GM21825 (cell line): ENCODE data around the gene PFN4.
"Not testable (repeated sequence)": the region's sequence is repeated elsewhere in the genome, so short reads cannot be mapped to it uniquely, and the experiment has no call there.

Source experiments
- ATAC-seq: cut with Tn5 transposase; IDR thresholded peaks from one replicate; pipeline ENCODE4 v1.9.1; 2021; ENCODE audit warnings: mild to moderate bottlenecking, moderate library complexity; ENCODE audit not compliant: unreplicated experiment

PFN4 gene

GRCh38 chr2:24123195-24123921, at the start of gene PFN4, which contains the start of gene FAM228B:
TSS of gene PFN4 (minus strand) at chr2:24123334. CDS start at chr2:24122535, 799 bp downstream.
TSS of gene FAM228B (plus strand) at chr2:24123469. CDS start at chr2:24124362, 893 bp downstream.
- ATAC-seq, result peak; percentile 91

DNA sequence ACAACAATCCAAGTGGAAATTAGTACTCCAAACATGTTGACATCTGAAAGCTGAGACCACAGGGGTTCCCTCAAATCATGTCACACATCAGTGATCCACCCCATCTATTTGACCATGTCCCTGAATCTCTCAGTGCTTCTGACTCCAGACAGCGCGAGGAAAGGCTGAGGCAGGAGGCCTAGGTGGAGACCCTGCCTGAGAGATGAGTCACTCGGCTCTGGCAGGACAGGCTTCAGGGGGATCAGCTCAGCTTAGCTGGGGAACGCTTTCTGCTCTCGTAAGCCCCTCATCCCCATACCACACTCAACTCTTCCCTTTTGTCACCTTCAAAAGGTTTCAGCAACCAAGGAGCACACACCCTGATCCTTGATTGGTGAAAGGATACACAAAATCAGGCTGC, 45.9 kb upstream of the PFN4 start:
- ATAC-seq, result no peak

DNA sequence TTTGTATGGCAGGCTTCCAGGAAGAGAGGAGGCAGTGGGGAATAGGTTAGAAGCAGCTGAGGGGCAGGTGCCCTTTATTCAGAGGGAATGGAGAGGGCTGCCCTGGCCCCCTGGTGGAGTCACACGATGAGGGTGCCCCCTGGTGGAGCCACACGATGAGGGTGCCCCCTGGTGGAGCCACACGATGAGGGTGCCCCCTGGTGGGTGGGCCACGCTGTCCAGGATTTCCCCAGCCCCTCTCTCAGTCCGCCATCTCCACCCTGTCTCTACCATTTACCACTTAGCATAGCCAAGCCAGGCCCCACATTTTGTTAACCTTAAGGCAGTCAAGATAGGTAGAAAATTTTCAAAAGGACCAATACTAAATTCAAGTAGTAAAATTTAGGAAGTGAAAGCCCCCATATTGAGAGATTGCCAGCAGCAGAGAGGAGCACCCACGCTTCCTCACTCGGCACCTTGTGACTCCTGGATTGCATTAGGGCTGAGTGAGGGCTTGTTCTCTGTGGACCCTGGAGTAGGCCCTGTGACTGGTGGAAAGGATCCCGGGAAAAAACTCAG, 41.4 kb upstream of the PFN4 start:
- peak; percentile 68 for ATAC-seq

GRCh38 chr2:24163601-24164000, 40.5 kb upstream of the PFN4 start:
- no peak for ATAC-seq

DNA sequence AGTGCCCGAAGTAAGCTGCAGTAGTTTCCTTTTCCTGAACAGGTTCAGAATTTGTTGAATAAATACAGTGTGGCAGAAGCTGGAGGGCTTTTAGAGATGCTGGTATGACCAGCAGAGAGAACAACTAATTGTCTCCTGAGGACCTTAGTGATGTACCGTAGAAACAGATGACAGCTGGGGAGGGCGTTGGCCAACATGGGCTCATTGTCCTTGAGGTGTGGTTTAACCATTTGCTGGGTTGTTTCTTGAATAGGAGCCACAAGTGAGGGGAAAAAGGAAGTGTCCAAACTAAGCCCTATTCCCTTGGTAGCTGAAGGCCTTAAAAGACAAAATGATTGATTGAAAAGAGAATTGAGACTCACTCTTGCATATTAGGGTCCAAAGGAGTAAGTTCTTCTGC, 40.1 kb upstream of the PFN4 start:
- ATAC-seq, result no peak

- ATAC-seq, result no peak
Measured at GRCh38 chr2:24162494-24162893, 39.4 kb upstream of the PFN4 start.

DNA sequence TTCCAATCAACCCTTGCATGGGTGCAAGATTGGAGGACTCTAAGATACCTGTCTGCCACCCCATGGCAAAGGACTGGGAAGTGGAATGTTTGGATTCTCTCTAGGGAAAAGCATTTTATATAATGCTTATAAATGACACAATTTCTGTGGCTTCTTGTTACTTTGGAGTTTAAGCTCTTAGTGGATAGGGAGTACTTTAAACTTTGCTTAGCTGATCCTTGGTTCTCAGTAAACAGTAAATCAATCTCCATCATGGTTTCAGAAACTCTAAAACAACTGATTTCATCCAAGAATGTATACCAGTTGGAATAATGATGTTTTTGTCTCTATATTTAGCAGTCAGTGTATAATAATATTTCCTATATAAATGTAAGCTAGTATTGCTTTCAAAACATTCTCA, 37.6 kb upstream of the PFN4 start:
- no peak for ATAC-seq

- ATAC-seq, result no peak
Measured at GRCh38 chr2:24159708-24160107, 36.6 kb upstream of the PFN4 start.

DNA sequence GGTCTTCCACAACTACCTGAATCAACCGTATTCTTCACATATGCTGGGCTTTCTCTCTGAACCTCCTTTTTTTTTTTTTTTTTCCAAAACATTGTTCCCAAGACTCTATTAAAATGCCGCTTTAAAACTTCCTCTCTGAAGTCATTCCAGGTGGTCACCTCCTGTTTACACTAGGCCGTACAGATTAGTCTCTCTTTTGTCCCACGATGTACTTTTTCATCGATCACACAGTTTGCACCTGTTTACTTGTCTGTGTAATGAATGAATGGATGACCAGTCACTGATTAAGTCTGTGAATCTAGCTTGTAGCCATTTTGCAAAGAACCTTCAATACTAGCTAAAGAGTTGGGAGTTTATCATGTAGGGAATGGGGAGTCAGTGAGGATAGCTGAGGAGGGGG, 35.0 kb upstream of the PFN4 start:
- ATAC-seq, result no peak

DNA sequence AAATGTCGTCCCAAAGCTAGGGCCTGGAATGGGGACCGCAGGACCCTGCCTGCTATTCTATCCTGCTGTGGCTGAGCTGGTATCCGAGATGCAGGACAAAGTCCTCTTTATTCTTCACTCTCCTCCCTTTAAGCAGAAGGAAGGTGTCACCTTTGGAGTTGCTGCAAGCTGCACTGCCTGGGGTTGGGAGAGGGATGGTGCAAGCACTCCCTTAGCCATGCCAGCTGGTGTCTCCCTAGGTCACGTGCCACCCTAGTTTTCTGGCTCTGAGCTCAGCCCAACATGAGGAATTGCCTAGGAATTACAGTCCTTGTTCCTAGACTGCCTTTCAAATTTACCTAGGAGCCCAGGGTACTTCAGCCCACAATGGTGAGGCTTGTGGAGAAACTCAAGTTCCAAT, 30.3 kb upstream of the PFN4 start:
- no peak for ATAC-seq

DNA sequence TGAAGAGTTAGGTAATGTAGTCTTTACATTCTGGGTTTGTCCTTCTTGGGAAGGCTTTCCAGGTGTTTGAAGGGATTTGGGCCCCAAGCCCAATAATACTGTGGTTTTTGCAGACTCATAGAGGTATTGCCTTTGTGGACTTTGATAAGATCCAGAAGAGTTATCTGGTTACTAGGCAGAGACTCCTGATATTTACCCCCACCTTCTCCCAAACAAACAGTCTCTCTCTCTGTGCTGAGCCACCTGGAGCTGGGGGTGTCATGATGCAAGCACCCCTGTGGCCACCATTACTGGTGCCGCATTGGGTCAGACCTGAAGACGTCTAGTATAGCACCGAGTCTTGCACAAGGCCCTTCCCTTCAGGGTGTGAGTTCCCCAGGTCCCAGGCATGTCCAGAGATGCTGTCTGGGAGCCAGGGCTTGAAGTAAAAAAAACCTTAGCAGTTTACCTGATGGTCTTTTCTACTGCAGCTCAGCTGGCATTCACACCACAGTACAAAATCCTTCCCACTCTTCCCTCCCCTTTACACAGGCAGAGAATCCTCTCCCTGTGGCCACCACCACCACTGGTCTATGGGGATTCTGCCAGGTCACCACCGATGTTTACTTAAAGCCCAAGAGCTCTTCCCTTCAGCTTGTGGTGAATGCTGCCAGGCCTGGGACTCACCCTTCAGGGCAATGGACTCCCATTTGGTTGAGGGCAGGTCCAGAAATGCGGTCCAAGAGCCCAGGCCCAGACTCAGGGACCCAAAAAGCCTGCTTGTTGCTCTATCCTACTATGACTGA, 29.5 kb upstream of the PFN4 start:
- ATAC-seq, result no peak

- ATAC-seq, result no peak
Measured at GRCh38 chr2:24147364-24147763, 24.2 kb upstream of the PFN4 start.

DNA sequence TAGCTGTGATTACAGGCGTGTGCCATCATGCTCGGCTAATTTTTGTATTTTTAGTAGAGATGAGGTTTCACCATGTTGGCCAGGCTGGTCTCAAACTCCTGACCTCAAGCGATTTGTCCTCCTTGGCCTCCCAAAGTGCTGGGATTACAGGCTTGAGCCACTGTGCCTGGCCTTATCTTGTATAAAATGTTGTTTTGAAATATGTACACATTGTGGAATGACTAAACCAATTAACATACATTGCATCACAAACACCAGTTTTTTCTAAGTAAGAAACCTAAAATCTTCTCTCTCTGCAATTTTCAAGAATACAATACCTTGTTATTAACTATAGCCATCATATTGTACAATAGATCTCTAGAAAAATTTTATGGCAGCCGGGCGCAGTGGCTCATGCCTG, 17.2 kb upstream of the PFN4 start:
- not testable (repeated sequence) for ATAC-seq

- ATAC-seq, result no peak
Measured at GRCh38 chr2:24132543-24132942, 9.4 kb upstream of the PFN4 start.

GRCh38 chr2:24125956-24126355, 2.8 kb upstream of the PFN4 start:
- ATAC-seq, result no peak

GRCh38 chr2:24123922-24124580, 917 bp upstream of the PFN4 start:
- peak; percentile 14 for ATAC-seq

GRCh38 chr2:24122366-24123194, 554 bp downstream of the PFN4 start:
- ATAC-seq, result no peak

GRCh38 chr2:24121469-24121868, 1.7 kb downstream of the PFN4 start:
- no peak for ATAC-seq

DNA sequence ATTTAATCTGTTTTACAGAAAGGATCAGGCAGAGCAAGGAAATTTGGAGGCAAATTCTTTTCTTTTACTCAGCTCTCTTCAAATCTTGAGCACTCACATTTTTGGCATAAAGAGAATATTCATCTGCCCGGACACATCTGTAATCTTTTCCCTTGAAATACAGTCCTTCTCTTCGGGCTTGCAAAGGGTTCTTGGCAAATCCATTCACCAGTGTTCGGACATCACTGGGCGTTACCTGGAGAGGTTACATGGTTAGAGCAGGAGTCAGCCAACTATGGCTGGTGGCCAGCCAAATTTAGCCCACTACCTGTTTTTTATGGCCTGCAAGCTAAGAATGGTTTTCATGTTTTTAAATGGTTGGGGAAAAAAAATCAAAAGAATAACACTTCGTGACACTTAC, 2.1 kb downstream of the PFN4 start:
- ATAC-seq, result no peak

DNA sequence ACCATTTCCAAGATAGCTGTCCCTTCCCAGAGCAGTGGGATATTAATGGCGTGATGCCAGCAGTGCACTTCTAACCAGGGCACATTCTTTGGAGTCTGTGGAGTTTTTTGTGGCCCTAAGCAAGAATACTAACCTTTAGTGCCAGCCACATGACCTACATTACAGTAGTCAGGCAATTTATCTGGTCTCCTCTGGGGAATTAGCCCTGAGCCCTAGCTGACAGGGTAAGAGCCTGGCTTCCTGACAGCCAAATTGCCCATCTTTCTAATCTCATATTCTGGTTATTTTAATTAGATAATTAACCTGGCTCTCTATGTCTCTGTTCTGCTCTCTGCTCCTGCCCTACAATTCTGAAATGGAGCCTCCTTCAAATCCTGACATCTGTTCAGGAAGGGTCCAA, 5.2 kb downstream of the PFN4 start:
- ATAC-seq, result no peak

DNA sequence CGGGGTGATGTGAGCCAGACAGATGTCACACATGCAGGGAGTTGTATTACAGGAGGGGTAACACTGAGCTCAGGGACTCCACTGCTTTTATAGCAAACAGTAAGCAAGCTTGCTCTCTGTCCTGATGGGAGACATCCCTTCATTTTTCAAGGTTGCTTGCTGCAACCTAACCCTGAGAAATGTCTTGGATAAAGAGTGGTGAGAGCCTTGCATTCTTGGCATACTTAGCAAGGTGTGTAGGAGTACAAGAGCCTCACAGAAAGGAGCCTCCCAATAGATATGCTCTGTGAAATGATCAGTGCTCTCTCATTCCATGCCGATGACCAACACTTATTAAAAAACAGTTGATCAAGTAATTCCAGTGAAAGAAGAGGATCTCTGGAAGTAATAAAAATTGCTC, 8.1 kb downstream of the PFN4 start:
- no peak for ATAC-seq
